Coronary artery (tissue), 2 donors: ENCODE results near the gene GPI.

Experiments used
- DNase-seq: peaks from one replicate; pipeline ENCODE4 v3.0.0-alpha.2; 2017; ENCODE audit warnings: low spot score
- H3K27ac ChIP-seq, 2 donors: fragments of 200-600 bp; sonication (generic); one replicate each; pipeline ENCODE4 v1.5.1; 2016 to 2019
- H3K4me3 ChIP-seq: fragments of 200-600 bp; sonication (generic); 2 replicates; pipeline ENCODE4 v1.5.1; 2016; ENCODE audit warnings: mild to moderate bottlenecking, moderate library complexity
- TF ChIP-seq, protein P1 (sequence below): fragments of 200-600 bp; sonication (generic); IDR thresholded peaks from one replicate; pipeline ENCODE4 v1.5.1; 2019; ENCODE audit warnings: antibody characterized with exemption

The GPI gene

DNA sequence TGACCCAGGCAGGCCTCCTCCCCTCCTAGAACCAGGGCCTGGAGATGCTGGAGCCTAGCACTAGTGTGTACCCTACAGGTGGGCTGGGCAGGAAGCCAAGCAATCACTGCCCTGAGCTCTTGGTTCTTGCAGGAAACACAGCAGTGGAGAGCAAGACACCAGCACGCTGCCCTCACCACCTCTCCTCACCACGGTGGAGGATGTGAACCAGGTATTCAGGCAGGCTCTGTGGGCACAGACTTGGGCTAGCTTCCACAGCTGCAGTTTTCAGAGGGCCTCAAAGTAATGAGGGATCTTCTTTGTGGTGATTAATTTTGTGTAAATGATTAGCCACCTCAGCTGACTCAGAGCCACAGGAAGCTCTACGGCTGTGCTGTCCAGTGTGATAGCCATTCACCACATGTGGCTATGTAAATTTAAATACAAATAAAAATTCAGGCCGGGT, 13.6 kb upstream of the GPI start:
- H3K4me3 ChIP-seq: no peak overlapping the region
- H3K27ac ChIP-seq: no peak overlapping the region

DNA sequence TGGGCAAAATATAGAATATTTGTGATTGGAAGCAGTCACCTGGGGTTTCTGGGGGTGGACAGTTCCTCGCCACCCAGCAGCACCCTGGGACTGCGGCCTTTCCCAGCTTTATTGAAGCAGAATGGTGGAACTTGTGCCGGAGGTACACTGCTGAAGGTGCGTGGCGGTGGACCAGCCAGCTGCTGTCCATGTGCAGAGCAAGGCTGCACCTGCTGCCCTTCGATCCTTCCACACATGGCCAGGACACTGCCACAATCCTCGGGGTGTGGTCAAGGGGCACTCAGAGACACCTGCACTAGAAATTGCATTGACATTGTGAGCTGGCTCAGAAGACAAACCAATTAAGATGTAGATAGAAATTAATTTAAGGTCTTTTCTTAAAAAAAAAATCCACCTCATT, 11.4 kb upstream of the GPI start:
- DNase-seq: no peak
- H3K27ac ChIP-seq: no peak overlapping the region
- TF ChIP-seq, protein P1, sequence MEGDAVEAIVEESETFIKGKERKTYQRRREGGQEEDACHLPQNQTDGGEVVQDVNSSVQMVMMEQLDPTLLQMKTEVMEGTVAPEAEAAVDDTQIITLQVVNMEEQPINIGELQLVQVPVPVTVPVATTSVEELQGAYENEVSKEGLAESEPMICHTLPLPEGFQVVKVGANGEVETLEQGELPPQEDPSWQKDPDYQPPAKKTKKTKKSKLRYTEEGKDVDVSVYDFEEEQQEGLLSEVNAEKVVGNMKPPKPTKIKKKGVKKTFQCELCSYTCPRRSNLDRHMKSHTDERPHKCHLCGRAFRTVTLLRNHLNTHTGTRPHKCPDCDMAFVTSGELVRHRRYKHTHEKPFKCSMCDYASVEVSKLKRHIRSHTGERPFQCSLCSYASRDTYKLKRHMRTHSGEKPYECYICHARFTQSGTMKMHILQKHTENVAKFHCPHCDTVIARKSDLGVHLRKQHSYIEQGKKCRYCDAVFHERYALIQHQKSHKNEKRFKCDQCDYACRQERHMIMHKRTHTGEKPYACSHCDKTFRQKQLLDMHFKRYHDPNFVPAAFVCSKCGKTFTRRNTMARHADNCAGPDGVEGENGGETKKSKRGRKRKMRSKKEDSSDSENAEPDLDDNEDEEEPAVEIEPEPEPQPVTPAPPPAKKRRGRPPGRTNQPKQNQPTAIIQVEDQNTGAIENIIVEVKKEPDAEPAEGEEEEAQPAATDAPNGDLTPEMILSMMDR: no peak
- no peak overlapping the region for H3K4me3 ChIP-seq

More for the DNA sequence above, 13.6 kb upstream of the GPI start:
- TF ChIP-seq, protein P1: no peak
- DNase-seq: no peak

DNA sequence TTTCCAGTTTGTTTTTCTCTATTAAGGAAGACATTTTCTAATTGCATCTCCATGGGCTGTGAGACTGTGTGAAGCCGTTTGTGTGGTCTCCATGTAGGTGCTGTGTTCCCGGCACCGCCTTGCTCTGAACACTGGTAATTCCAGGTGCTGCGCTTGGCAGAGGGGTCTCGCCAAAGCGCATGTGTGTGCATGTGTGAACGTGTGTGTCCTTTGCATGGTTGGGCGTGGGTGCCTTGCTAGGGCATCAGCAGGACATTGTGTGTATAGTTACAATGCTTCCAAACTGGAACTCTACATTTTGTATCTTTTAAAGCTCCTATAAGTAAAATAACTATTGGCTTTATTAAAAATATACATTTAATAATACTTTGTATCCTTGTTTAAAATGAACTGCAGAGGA, 9.8 kb upstream of the GPI start:
- H3K27ac ChIP-seq: no peak overlapping the region
- DNase-seq: no peak
- TF ChIP-seq, protein P1: no peak
- H3K4me3 ChIP-seq: no peak overlapping the region

DNA sequence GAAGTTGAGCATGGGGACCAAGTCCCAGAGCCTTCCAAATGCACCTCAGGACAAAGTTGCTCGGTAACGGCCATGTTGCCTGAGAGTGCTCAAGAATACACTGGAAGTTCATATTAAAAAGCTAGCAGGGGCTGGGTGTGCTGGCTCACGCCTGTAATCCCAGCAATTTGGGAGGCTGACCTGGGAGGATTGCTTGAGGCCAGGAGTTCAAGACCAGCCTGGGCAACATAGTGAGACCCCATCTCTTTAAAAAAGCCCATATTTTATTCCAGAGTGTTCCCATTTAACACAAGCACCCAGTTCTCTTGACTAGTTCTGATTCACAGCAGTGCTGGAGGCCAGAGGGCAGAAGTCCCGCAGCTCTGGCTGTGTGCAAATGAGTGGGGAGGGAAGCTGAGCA, 8.1 kb upstream of the GPI start:
- DNase-seq: no peak
- Histone ChIP-seq H3K27ac (no peak overlapping the region), H3K4me3 (no peak overlapping the region)
- TF ChIP-seq, protein P1: no peak

DNA sequence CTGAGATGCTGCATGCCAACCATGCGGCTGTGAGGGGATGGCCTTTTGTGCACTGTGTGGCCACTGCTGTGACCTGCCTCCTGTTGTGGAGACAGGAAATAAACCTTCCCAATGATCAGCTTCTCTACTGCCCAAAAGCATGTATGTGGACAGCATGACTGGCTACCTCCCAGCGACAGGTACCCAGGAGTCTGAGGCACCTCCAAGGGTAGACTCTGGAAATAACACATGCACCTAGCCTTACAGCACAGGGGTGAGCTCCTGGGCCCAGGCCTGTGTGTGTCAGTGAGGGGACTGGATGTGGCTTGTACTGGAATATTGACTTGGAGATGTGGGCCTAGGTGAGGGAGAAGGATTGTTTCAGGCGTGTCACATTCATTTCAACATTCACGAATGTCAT, 7.6 kb upstream of the GPI start:
- Histone ChIP-seq H3K27ac (no peak overlapping the region), H3K4me3 (no peak overlapping the region)
- TF ChIP-seq, protein P1: no peak
- no peak for DNase-seq

DNA sequence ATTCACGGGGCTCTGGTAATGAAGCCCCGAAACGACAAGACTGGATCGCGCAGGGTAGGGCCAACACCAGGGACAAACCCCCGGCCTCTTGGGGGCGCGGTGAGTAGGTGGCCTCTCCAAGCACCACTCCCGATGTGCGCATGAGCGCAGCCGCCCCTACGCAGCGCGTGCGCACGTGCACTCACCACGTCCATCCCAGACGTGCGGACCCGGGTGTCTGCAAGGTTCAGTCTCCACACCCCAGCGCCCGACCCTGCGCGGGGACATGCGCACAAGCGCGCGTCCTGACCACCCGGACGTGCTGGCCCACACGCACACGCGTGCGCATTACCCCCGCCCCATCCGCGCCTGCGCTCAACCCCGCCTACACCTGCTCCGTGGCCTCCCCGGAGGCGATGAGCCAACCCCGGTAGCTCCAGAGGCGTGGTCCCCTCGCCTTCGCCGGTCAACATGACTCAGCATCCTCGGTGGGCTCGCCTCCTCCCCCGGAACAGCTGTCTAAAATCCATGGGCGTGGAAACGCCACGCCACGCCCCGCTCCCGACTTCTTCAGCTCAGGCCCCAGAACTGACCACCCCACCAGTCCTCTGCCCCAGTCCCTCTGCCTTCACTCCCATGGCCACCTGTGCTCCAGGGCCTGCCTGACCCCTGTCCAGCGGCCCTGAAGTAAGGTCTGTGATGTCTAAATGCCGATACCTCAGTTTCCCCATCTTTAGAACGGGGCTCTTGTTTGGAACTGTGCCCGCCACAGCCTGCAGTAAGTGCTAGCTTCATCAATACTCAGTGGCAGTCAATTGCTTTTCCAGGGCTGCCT, 5.6 kb upstream of the GPI start:
- peak; percentile 96 for DNase-seq
- Histone ChIP-seq H3K4me3 (peak overlapping the region; percentile 72), H3K27ac (peak overlapping the region; percentile 65 to 90)
- TF ChIP-seq, protein P1: no peak

DNA sequence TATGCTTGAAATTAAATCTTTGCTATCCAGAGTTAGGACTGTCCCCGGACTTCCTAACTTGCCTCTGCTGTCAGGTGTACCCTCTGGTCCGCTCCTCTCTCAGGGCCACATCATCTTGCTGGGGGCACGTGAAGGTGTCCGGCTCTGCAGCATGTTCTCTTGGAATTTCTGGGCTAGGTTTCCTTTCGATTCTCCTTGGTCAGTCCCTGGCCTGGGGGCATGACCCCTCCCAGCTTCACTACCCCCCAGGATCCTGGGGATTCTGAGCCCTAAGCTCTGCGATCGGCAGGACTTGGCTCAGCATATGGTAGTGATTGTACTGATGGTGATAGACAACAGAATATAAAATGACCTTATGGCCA, 5.1 kb upstream of the GPI start:
- DNase-seq: no peak
- H3K4me3 ChIP-seq: peak overlapping the region; percentile 72
- H3K27ac ChIP-seq: peak overlapping the region; percentile 65 to 90
- TF ChIP-seq, protein P1: no peak
